Skeletal muscle cell (primary cell): ENCODE data around the gene C16orf74.

ENCODE experiments used
- DNase-seq: peaks from one replicate; pipeline ENCODE4 v3.0.0-alpha.2; 2010; ENCODE audit warnings: low read depth
- H3K4me3 ChIP-seq: 2 replicates; pipeline ENCODE4 v1.5.1; 2011; ENCODE audit warnings: low read depth, mild to moderate bottlenecking, control low read depth, low read length, moderate library complexity

C16orf74 gene

GRCh38 chr16:85750827-85751697 lies at the start of gene C16orf74:
Gene C16orf74, minus strand, starts transcription at chr16:85751096. Its CDS starts 15,879 bp downstream, at chr16:85735217.
- peak within 1 kb of the TSS; percentile 58 for H3K4me3 ChIP-seq
- DNase-seq = no peak

DNA sequence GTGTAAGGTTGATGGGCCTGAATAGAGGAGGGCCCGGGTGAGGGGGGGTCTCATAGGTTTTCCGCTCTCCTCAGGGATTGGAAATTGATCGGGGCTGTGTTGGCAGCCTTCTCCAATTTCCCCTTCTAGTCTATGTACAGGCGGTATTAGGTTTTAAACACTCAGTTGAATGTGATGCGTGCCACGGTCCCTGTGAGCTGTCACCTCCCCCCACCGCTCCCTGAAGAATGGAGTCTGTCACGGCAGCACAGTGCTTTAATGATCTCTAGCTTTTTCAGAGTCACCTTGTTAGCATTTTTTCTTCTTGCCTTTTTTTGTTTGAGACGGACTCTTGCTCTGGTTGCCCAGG lies 49.4 kb upstream of the C16orf74 start:
- DNase-seq = no peak
- H3K4me3 ChIP-seq = peak overlapping the region; percentile 95

DNA sequence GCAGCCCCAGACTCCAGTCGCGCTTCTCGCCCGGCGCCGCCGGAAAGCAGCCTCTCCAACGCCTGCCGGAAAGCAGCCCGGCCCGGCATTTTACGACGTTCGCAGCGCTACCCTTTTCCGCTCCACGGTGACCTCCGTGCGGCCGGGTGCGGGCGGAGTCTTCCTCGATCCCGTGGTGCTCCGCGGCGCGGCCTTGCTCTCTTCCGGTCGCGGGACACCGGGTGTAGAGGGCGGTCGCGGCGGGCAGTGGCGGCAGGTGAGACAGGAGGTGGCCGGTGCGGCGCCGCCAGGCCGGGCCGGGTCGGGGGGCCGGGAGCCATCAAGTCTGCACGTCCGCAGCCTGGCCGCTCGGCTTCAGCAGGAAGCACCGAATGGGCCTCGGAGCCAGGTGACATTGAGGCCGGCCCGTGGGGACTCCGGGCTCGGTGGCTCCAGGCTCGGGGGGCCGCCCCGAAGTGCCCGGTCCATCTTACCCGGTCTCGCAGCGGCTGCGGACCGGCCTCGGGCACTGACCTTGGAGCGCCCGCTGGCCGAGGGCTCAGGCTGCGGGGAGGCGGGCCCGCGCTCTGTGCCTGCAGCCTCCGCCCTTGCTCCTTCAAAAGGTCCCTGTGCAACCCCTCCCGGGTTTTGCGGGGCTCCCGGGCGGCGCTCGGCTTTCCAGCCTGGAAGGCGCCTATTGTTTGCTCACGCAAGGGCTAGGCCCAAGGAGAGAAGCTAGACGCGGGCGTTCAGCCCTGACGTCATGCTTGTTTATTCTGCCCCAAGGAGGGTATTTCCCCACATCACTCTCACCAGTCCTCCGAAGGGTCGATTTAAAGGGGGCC lies 48.8 kb upstream of the C16orf74 start, which contains the start of the genes COX4I1 and EMC8:
Gene COX4I1 (plus strand): TSS at position 199 of the 824 bp plus-strand sequence. CDS start 1,511 bp downstream, outside the sequence.
Gene EMC8 (minus strand): TSS at position 48 of the 824 bp plus-strand sequence. CDS start 249 bp downstream, outside the sequence.
- H3K4me3 ChIP-seq = peak within 1 kb of the TSS; percentile 95
- DNase-seq = peak; percentile 80

DNA sequence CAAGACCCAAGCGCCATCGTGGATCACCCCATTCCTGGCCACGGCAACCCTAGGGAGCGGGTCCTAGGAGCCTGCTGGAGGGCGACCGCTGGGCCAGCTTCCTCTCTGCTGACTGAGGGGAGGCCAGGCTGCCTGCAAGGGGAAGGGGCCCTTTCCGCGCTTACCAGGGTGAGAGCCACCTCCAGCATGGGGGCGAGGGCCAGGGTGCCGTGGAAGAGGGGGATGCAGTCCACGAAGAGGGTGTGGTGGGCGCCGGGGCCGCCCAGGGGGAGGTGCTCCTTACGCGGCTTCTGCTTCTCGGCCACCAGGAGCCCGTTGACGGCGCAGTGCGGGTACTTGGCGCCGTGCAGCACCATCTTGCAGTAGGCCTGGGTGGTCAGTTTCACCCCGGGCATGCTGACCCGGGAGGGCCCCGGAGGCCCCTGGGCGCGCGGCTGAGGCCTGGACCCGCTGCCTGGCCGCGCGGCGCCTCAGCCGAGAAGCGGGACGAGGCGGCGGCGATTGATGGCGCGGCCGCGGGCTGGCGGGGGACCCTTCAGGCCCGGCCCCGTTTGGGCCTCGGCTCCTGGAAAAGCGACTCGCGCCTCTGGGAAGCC lies 48.1 kb upstream of the C16orf74 start:
- peak overlapping the region; percentile 95 for H3K4me3 ChIP-seq
- DNase-seq = no peak

DNA sequence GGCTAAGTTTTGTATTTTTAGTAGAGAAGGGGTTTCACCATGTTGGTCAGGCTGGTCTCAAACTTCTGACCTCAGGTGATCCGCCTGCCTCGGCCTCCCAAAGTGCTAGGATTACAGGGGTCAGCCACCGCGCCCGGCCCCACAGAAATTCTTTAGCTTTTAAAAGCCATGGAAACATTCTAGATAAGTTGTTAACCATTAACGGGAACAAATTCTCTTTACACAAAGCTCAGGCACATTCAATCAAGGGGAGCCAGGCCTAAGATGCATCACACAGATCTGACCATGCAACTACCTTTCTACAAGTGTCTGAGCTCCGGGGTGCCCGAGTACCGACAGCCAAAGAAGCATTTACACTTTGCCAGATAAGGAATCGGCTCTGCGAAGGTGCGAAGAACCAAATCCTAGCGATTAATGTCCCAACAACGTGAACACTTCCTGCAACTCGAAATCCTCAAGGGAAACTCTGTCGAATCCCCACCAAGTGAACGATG lies 47.4 kb upstream of the C16orf74 start:
- DNase-seq = no peak
- peak overlapping the region; percentile 95 for H3K4me3 ChIP-seq

- no peak for DNase-seq
- no peak overlapping the region for H3K4me3 ChIP-seq
Observed at GRCh38 chr16:85796599-85796998, 45.7 kb upstream of the C16orf74 start.

DNA sequence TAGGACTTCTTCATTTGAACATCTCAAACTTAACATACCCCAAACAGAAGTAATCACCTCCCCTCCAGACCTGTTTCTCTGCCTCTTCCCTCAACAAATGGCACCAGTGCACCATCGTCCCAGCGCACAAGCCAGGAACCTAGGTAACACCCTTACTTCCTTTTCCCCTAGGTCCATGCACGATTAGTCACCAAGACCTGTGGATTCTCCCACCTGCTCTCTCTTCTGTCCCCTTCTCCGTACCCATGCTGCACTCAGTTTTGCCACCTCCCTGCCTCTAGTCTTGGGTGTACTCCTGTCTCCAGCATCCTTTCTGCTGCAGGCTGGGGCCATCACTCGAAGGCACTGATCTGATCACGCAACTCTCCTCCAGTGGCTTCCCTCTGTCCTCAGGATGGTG lies 45.3 kb upstream of the C16orf74 start:
- DNase-seq = no peak
- no peak overlapping the region for H3K4me3 ChIP-seq

DNA sequence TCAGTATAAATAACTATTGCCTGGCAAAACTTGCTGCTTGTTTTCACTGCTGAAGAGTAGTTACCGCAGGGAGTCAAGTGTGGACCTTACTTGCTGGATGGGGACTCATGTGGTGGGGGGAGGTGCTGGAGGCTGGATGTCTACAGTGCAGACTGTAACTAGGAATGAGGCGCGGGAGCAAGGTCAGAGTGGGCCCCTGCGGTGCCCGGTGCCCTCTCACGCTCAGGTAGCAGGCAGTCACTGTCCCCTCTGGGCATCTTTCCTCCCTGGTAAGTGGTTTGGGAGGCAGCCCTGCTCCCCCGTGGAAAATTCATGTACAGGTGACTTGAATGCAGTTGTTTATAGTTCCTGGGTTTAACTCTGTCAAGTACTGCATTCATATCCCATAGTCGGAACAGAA lies 43.8 kb upstream of the C16orf74 start:
- H3K4me3 ChIP-seq = no peak overlapping the region
- DNase-seq = no peak

DNA sequence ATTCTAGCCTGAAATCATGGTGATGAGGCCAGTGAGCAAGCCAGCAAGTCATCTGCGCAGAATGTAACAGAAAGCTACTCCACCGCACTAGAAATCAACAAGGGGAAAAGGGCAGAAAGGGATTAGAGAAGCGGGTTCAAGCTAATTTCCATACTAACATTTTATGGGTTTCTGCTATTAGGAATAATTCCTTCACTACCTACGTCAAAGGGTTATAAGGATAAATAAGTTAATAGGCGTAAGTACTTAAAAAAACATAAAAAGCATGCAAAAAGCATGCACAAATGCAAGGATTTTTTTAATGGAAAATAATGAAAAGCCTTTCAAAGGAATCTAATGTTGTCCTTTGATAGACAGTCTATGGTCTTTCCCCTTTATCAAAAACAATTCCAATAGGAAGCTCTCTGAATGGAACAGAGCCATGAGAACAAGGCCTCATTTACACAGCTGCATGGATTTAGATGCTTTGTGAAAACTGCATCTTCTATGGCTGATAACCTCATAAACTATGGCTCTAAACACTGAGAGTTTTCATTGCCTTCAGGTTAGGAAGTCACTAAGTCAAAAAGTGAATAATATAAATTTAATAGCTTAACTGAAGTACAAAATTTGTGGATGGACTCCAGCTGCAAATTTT lies 42.9 kb upstream of the C16orf74 start:
- H3K4me3 ChIP-seq = no peak overlapping the region
- no peak for DNase-seq

DNA sequence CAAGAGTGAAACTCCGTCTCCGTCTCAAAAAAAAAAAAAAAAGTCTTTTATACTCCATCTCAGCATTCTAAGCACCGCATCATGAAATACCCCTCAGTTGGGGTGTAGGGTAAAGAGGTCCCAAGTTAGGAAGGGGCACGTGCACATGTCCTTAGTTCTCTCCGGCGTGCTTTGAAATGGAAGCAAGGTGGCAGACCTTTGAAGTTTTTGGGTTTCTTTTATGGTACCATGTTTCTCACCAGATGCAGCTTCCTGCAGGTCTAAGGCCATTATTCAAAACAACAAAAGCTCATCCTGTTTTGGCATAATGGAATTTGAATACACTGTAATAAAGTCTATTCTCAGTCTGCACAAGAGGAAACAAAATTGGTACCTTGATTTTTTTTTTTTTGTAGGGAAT lies 38.9 kb upstream of the C16orf74 start:
- DNase-seq = no peak
- no peak overlapping the region for H3K4me3 ChIP-seq

GRCh38 chr16:85788819-85789218 lies 37.9 kb upstream of the C16orf74 start:
- H3K4me3 ChIP-seq = no peak overlapping the region
- DNase-seq = no peak

DNA sequence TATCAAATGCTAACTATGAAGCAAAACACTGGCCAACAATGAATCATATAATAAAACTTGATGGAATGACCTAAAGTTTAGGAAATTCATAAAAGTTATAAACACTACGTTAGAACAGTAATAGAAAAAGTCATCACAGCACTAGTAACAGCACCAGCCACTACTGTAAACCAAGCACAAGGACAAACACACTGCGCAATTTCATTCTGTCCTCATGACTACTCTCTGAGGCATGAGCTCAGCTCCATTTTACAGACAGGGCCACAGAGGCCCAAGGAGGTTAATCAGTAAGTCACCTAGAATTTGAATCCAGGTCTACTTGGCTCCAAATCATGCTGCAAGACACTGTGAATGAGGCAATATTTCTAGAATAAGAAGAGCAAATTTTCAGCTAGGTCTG lies 35.0 kb upstream of the C16orf74 start:
- no peak for DNase-seq
- H3K4me3 ChIP-seq = no peak overlapping the region

DNA sequence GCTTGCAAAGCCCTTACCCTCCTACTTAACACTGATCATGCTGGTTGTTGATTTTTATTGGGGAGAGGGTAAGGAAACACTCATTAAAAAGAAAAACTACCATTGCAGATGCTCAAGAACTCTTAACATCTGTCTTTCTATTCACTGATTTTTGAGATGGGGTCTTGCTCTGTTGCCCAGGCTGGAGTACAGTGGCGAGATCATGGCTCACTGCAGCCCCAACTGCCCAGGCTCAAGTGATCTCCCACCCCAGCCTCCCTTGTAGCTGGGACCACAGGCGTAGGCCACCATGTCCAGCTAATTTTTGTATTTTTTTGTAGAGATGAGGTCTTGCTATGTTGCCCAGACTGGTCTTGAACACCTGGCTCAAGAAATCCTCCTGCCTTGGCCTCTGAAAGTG lies 33.9 kb upstream of the C16orf74 start:
- no peak overlapping the region for H3K4me3 ChIP-seq
- no peak for DNase-seq

- DNase-seq = no peak
Observed at GRCh38 chr16:85783441-85783840, 32.5 kb upstream of the C16orf74 start.

DNA sequence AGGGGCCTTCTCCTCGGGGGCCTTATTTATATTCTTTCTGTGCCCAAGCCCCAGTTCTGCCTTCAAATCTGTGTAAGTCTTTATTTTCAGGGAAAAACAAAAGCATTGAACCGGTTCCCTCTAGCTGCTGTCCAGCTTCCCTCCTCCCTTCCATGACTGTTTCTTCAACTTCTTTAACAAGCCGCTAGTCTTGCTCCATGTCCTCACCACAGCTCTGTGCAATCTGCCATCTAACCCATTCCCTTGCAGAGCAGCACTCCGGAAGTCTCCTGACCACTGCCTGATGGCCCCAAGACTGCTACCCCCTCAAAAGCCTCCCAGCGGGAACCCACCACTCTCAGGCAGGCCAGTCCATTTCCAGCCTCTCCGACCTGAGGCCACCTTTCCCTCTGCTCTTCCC lies 31.6 kb upstream of the C16orf74 start:
- H3K4me3 ChIP-seq = no peak overlapping the region

More at GRCh38 chr16:85783441-85783840, 32.5 kb upstream of the C16orf74 start:
- no peak overlapping the region for H3K4me3 ChIP-seq

GRCh38 chr16:85781695-85782370 lies 30.9 kb upstream of the C16orf74 start:
- H3K4me3 ChIP-seq = no peak overlapping the region
- no peak for DNase-seq

More for the DNA sequence above, 31.6 kb upstream of the C16orf74 start:
- DNase-seq = no peak

DNA sequence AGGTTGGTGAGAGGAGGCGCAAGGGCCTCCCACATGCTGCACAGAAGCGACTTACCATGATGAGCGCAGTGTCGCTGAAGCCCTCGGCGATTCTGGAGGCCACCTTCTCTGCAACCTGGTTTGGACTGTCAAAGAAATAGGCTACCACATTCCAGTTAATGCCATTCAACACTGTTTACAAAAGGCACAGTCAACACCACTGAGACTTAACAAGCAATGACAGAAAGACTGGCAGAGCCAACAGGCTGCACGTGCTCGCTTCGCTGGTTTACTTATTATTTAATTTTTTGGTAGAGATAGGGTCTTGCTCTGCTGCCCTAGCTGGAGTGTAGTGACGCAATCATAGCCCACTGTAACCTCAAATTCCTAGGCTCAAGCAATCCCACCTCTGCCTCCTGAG lies 30.3 kb upstream of the C16orf74 start:
- DNase-seq = no peak
- H3K4me3 ChIP-seq = no peak overlapping the region

DNA sequence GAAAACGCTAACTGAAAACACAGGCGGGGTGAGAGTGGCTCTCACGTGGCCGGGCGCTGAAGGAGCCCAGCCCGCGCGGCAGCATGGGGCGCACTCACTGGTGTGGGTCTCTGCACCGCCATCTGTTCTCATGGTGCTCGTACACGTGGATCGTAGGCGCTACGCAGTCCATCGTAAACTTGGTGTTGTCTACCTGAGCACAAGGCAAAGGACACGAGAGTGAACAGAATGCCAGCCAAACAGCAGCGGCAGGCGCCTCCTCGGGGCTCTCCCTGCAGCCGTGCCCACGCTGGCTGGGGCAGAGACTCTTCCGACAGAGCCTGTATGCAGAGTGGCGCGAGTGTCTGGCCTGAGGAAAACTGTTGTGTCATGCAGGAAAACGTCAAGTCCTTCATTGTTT lies 29.4 kb upstream of the C16orf74 start:
- DNase-seq = no peak
- H3K4me3 ChIP-seq = no peak overlapping the region

GRCh38 chr16:85778873-85779272 lies 28.0 kb upstream of the C16orf74 start:
- DNase-seq = no peak
- H3K4me3 ChIP-seq = no peak overlapping the region
